Transverse colon (tissue), 3 donors: ENCODE measurements around the gene PRKAR1B.

ENCODE experiments used
- CTCF ChIP-seq, 5 experiments: fragments of 200-600 bp in 3 of 5; fragments of 450-650 bp in 2 of 5; sonication (generic) in 3 of 5; IDR thresholded peaks; 1 replicate in 2 of 5; 2 replicates in 3 of 5; pipeline ENCODE4 v1.5.1; 2016 to 2017; ENCODE audit warnings: antibody characterized with exemption in 5 of 5, inconsistent platforms in 3 of 5, mild to moderate bottlenecking in 2 of 5, moderate library complexity in 1 of 5
- POLR2A ChIP-seq: fragments of 450-650 bp; IDR thresholded peaks from one replicate; pipeline ENCODE4 v1.6.1; 2016; ENCODE audit warnings: antibody characterized with exemption, mild to moderate bottlenecking, moderate library complexity

- TF ChIP-seq CTCF (IDR thresholded peaks at IDR 0.05) (no peak), POLR2A (no peak)
Measured at GRCh38 chr7:574661-575395, 152.3 kb downstream of the PRKAR1B start.
